Gastroesophageal sphincter (tissue), 4 donors: ENCODE results near the gene EGFR. TPM values are rescaled to one million over a fixed set of nuclear protein-coding genes. Genes with fewer than 3 reads are reported as not detected.

ENCODE experiments used
- ATAC-seq: fragments of 150-250 bp; one replicate; pipeline ENCODE4 v1.9.1; 2016; ENCODE audit warnings: mild to moderate bottlenecking, moderate library complexity
- H3K27ac ChIP-seq, 4 donors: fragments of 200-600 bp; sonication (generic) in 3 of 4; 1 replicate in 3 of 4; 2 replicates in 1 of 4; pipeline ENCODE4 v1.5.1; 2016 to 2019
- H3K27me3 ChIP-seq: fragments of 200-600 bp; sonication (generic); one replicate; pipeline ENCODE4 v1.5.1; 2019
- H3K36me3 ChIP-seq, 2 donors: fragments of 200-600 bp; sonication (generic); one replicate each; pipeline ENCODE4 v1.5.1; 2019; ENCODE audit warnings: control low read depth in 1 of 2
- H3K4me1 ChIP-seq, 3 donors: fragments of 200-600 bp; sonication (generic); 1 replicate in 2 of 3; 2 replicates in 1 of 3; pipeline ENCODE4 v1.5.1; 2016 to 2019; ENCODE audit warnings: control low read depth in 2 of 3
- H3K4me3 ChIP-seq, 2 donors: fragments of 200-600 bp; sonication (generic); one replicate each; pipeline ENCODE4 v1.5.1; 2019; ENCODE audit warnings: mild to moderate bottlenecking in 1 of 2, moderate library complexity in 1 of 2
- H3K9me3 ChIP-seq, 3 donors: fragments of 200-600 bp; sonication (generic); one replicate each; pipeline ENCODE4 v1.5.1; 2017 to 2019; ENCODE audit warnings: control low read depth in 2 of 3
- EP300 ChIP-seq: sonication (generic); formaldehyde crosslinking; IDR thresholded peaks from one replicate; pipeline ENCODE4 v1.6.1; 2017; ENCODE audit warnings: antibody characterized with exemption, mild to moderate bottlenecking
- POLR2A ChIP-seq, 2 donors: fragments of 450-650 bp; IDR thresholded peaks; one replicate each; pipeline ENCODE4 v1.6.1; 2017; ENCODE audit warnings: antibody characterized with exemption in 2 of 2, mild to moderate bottlenecking in 2 of 2, moderate library complexity in 1 of 2
- POLR2AphosphoS5 ChIP-seq: sonication (generic); formaldehyde crosslinking; IDR thresholded peaks from one replicate; pipeline ENCODE4 v1.6.1; 2017; ENCODE audit warnings: antibody characterized with exemption
- WGBS, 2 donors: methylation state at CpG; one replicate each; pipeline ENCODE4 v1.1.5; 2018; ENCODE audit warnings: low coverage in 1 of 2; 5-methylcytosine and 5-hydroxymethylcytosine counted together
- total RNA-seq, 4 donors: library from RNA; depleted of rRNA; stranded (reverse); fragments of >200 nt; gene quantifications; one replicate each; pipeline ENCODE4 v1.1.0, GENCODE V29; 2016
- TF ChIP-seq, protein P1 (sequence below), 4 experiments: fragments of 200-600 bp in 2 of 4; fragments of 450-650 bp in 2 of 4; sonication (generic) in 1 of 4; IDR thresholded peaks; one replicate each; pipeline ENCODE4 v1.5.1; 2017 to 2019; ENCODE audit warnings: antibody characterized with exemption in 4 of 4, mild to moderate bottlenecking in 2 of 4, moderate library complexity in 2 of 4

EGFR gene
- total RNA-seq, 4 donors from 2014 or later, result 85.7 to 126 (median 111) TPM

DNA sequence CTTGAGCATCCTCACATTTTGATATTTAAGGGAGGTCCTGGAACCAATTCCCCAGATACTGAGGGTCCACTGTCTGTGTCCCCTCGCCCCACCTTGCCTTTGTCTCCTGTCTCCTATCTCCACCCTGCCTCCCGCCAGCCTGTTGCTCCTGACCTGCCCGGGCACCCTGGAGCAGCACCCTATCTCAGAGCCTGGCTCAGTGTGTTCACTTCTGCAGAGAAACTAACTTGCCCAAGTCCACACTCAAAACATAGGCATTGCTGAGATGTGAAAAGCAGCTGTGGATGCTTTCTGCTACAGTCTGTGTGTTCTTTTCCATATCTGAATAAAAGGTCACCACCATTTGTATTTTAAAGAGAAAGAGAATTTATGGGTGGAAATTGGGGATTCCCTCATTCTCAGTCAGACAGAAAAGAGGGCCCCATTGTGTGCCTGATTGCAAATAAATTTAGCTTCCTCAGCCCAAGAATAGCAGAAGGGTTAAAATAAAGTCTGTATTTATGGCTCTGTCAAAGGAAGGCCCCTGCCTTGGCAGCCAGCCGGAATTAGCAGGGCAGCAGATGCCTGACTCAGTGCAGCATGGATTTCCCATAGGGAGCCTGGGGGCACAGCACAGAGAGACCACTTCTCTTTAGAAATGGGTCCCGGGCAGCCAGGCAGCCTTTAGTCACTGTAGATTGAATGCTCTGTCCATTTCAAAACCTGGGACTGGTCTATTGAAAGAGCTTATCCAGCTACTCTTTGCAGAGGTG lies 161.3 kb downstream of the EGFR start:
- Histone ChIP-seq H3K4me1 (peaks cover 4 to 42% (median 7%) of the 10 kb centered on the region in 3 donors), H3K36me3 (peaks cover 0 to 72% of the 10 kb centered on the region in 2 donors), H3K4me3 (no peak overlapping the region), H3K27ac (peak overlapping the region in 2 of 4 donors; percentile 36 to 63), H3K9me3 (no peaks in the 10 kb centered on the region), H3K27me3 (no peaks in the 10 kb centered on the region)
- ATAC-seq, result no peak
- TF ChIP-seq, protein P1, sequence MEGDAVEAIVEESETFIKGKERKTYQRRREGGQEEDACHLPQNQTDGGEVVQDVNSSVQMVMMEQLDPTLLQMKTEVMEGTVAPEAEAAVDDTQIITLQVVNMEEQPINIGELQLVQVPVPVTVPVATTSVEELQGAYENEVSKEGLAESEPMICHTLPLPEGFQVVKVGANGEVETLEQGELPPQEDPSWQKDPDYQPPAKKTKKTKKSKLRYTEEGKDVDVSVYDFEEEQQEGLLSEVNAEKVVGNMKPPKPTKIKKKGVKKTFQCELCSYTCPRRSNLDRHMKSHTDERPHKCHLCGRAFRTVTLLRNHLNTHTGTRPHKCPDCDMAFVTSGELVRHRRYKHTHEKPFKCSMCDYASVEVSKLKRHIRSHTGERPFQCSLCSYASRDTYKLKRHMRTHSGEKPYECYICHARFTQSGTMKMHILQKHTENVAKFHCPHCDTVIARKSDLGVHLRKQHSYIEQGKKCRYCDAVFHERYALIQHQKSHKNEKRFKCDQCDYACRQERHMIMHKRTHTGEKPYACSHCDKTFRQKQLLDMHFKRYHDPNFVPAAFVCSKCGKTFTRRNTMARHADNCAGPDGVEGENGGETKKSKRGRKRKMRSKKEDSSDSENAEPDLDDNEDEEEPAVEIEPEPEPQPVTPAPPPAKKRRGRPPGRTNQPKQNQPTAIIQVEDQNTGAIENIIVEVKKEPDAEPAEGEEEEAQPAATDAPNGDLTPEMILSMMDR (IDR thresholded peaks at IDR 0.05), result no peak
- TF ChIP-seq EP300, result no peak
- TF ChIP-seq POLR2A (IDR thresholded peaks at IDR 0.05), result no peak
- TF ChIP-seq POLR2AphosphoS5, result no peak
- WGBS, 2 donors, result 39 to 73% methylated on average over 3 to 4 of the region's 5 CpGs

DNA sequence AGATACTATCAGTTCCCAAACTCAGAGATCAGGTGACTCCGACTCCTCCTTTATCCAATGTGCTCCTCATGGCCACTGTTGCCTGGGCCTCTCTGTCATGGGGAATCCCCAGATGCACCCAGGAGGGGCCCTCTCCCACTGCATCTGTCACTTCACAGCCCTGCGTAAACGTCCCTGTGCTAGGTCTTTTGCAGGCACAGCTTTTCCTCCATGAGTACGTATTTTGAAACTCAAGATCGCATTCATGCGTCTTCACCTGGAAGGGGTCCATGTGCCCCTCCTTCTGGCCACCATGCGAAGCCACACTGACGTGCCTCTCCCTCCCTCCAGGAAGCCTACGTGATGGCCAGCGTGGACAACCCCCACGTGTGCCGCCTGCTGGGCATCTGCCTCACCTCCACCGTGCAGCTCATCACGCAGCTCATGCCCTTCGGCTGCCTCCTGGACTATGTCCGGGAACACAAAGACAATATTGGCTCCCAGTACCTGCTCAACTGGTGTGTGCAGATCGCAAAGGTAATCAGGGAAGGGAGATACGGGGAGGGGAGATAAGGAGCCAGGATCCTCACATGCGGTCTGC lies 162.2 kb downstream of the EGFR start:
- no peaks in the 10 kb centered on the region for H3K27me3 ChIP-seq
- H3K4me1 ChIP-seq, result peaks cover 4 to 42% (median 7%) of the 10 kb centered on the region in 3 donors
- H3K9me3 ChIP-seq, result no peaks in the 10 kb centered on the region
- 87 to 100% methylated on average over 1 to 12 of the region's 19 CpGs for WGBS, 2 donors
- no peak for ATAC-seq
- peaks cover 0 to 72% of the 10 kb centered on the region in 2 donors for H3K36me3 ChIP-seq
- H3K4me3 ChIP-seq, result no peak overlapping the region
- TF ChIP-seq POLR2A (IDR thresholded peaks at IDR 0.05) (no peak), EP300 (no peak), POLR2AphosphoS5 (no peak)
- TF ChIP-seq, protein P1 (IDR thresholded peaks at IDR 0.05), result no peak
- H3K27ac ChIP-seq, result no peak overlapping the region

DNA sequence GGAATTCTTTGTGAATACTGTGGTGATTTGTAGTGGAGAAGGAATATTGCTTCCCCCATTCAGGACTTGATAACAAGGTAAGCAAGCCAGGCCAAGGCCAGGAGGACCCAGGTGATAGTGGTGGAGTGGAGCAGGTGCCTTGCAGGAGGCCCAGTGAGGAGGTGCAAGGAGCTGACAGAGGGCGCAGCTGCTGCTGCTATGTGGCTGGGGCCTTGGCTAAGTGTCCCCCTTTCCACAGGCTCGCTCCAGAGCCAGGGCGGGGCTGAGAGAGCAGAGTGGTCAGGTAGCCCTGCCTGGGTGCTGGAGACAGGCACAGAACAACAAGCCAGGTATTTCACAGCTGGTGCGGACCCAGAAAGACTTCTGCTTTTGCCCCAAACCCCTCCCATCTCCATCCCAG lies 162.9 kb downstream of the EGFR start:
- no peak overlapping the region for H3K4me3 ChIP-seq
- TF ChIP-seq EP300 (no peak), POLR2A (IDR thresholded peaks at IDR 0.05) (no peak), POLR2AphosphoS5 (no peak)
- TF ChIP-seq, protein P1 (IDR thresholded peaks at IDR 0.05), result no peak
- ATAC-seq, result no peak
- no peaks in the 10 kb centered on the region for H3K27me3 ChIP-seq
- 83 to 95% methylated on average over 1 to 2 of the region's 4 CpGs for WGBS, 2 donors
- peaks cover 0 to 76% of the 10 kb centered on the region in 2 donors for H3K36me3 ChIP-seq
- H3K4me1 ChIP-seq, result peaks cover 4 to 45% (median 7%) of the 10 kb centered on the region in 3 donors
- H3K27ac ChIP-seq, result no peak overlapping the region
- no peaks in the 10 kb centered on the region for H3K9me3 ChIP-seq

DNA sequence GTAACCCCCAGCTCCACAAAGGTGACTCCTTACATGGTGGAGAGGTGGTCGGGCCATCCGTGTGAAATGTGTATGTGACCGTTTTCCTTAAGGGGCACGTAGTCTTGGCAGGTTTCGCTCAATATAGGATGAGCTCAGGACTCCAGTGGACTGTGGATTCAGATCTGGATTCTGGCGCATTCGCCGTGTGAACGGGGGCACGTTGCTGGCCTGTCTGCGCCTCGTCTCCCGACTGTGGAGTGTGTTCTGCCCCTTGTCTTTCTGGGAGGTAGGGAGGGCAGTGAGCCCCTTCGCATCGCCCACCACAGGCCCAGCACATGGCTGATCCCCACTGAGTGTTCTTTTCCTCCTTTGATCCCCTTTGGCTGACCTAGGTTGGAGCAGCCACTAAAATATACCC lies 165.1 kb downstream of the EGFR start:
- peak overlapping the region in 1 of 4 donors; percentile 1 for H3K27ac ChIP-seq
- H3K36me3 ChIP-seq, result peaks cover 0 to 78% of the 10 kb centered on the region in 2 donors
- H3K27me3 ChIP-seq, result no peaks in the 10 kb centered on the region
- H3K4me3 ChIP-seq, result no peak overlapping the region
- peaks cover 0 to 44% (median 3%) of the 10 kb centered on the region in 3 donors for H3K4me1 ChIP-seq
- no peak for ATAC-seq
- no peaks in the 10 kb centered on the region for H3K9me3 ChIP-seq
- TF ChIP-seq, protein P1 (IDR thresholded peaks at IDR 0.05), result no peak
- TF ChIP-seq POLR2AphosphoS5 (no peak), EP300 (no peak), POLR2A (IDR thresholded peaks at IDR 0.05) (no peak)
- WGBS, 2 donors, result 93 to 100% methylated on average over 1 to 3 of the region's 15 CpGs
